ENCODE measurements around the gene SUPT5H.

The SUPT5H gene

GRCh38 chr19:39498798-39499642, 53.6 kb downstream of the SUPT5H start, which contains the start of gene DLL3:
DLL3 (plus strand) TSS chr19:39498947; CDS start chr19:39498975, 28 bp downstream.
- no peak for DNase-seq

- DNase-seq: no peak
Observed at GRCh38 chr19:39499932-39500331, 54.5 kb downstream of the SUPT5H start.

- DNase-seq: no peak
Observed at GRCh38 chr19:39500543-39500942, 55.2 kb downstream of the SUPT5H start.

- DNase-seq: no peak
Observed at GRCh38 chr19:39501340-39501739, 56.0 kb downstream of the SUPT5H start.

- no peak for DNase-seq
Observed at GRCh38 chr19:39502640-39503417, 57.4 kb downstream of the SUPT5H start.

GRCh38 chr19:39506598-39506943, 61.2 kb downstream of the SUPT5H start:
- DNase-seq: no peak

- DNase-seq: peak; percentile 67
Observed at GRCh38 chr19:39506944-39507714, 61.7 kb downstream of the SUPT5H start.

- DNase-seq: no peak
Observed at GRCh38 chr19:39507715-39508364, 62.5 kb downstream of the SUPT5H start.

- no peak for DNase-seq
Observed at GRCh38 chr19:39508629-39509028, 63.2 kb downstream of the SUPT5H start.

- DNase-seq: no peak
Observed at GRCh38 chr19:39509233-39509632, 63.9 kb downstream of the SUPT5H start.

- DNase-seq: no peak
Observed at GRCh38 chr19:39512988-39513387, 67.6 kb downstream of the SUPT5H start.

- DNase-seq: no peak
Observed at GRCh38 chr19:39514840-39515550, 69.6 kb downstream of the SUPT5H start, which contains the start of gene SELENOV. SELENOV (plus strand) TSS chr19:39515139; CDS start chr19:39515213, 74 bp downstream.

GRCh38 chr19:39515551-39516191, 70.3 kb downstream of the SUPT5H start:
- no peak for DNase-seq

GRCh38 chr19:39516270-39516669, 70.9 kb downstream of the SUPT5H start:
- DNase-seq: no peak

GRCh38 chr19:39517432-39517831, 72.0 kb downstream of the SUPT5H start:
- DNase-seq: no peak

- DNase-seq: no peak
Observed at GRCh38 chr19:39518458-39518857, 73.1 kb downstream of the SUPT5H start.

- DNase-seq: no peak
Observed at GRCh38 chr19:39518975-39519374, 73.6 kb downstream of the SUPT5H start.

GRCh38 chr19:39520541-39521484, 75.4 kb downstream of the SUPT5H start:
- no peak for DNase-seq

GRCh38 chr19:39524495-39524894, 79.1 kb downstream of the SUPT5H start:
- no peak for DNase-seq

GRCh38 chr19:39525205-39525604, 79.8 kb downstream of the SUPT5H start:
- no peak for DNase-seq

All from DMS 273 treated with DMSO at 0.1 percent for 48 hours (cell line).